ENCODE measurements around the gene SFXN3. TPM values are rescaled to one million over a fixed set of nuclear protein-coding genes. Genes with fewer than 3 reads are reported as not detected.
A peak's percentile ranks its signal among the peaks of the same experiment; 100 is the strongest.

Gene SFXN3
- total RNA-seq, 4 donors from 2014 or later, result 47.8 to 442 (median 53.1) TPM

DNA sequence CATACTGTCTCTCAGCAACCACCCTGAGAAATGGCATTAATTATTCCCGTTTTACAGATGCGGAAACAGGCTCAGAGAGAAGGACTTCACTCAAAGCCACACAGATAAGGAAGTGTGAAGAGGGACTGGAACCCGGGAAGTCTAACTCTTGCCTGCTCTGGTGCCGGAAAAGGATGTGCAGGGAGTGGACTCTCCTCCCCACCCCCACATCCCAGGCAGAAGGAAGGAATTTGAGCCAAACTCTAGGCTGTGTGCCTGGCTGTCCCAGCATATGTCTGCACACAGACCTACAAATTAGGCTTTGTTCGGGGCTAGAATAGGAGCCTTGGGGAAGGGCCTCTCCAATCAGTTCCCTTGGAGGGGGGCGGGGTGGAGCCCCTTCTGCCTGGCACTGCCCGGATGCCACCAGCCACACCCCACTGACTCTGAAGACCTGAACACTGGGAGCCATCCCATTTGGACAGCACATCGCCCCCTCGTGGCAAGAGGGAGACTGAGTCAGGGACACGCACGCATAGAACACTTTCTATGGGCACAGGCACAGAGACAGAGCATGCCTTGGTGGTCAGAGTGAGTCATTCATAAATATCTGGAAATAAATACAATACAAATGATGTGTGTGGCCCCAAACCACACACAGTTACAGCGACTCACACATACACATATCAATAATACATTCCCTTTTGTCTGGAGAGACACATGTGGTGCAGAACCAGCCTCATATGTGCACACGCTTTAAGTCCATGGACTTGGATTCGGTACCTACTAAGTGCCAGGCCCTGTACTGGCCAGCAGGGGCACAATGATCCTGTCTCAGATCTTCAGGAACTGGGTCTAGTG, 18.3 kb upstream of the SFXN3 start:
- H3K27me3 ChIP-seq, result peaks cover 16% of the 10 kb centered on the region
- H3K9me3 ChIP-seq, result no peaks in the 10 kb centered on the region
- in situ Hi-C loops (cut with MboI; ENCODE audit: low pct_ligation_motif_present in 1 of 4, low pct_unique_long_range_greater_than_20kb in 1 of 4, low sequenced_read_pairs in 3 of 4), result no loop called here
- no peak overlapping the region for H3K4me3 ChIP-seq
- no peaks in the 10 kb centered on the region for H3K36me3 ChIP-seq
- WGBS, 2 donors (ENCODE audit: low coverage in 1 of 2), result 0 to 14% methylated on average over 1 to 13 of the region's 14 CpGs
- peaks cover 0 to 29% (median 17%) of the 10 kb centered on the region in 4 donors for H3K4me1 ChIP-seq
- TF ChIP-seq POLR2A (IDR thresholded peaks at IDR 0.05), result no peak
- TF ChIP-seq, protein P1, sequence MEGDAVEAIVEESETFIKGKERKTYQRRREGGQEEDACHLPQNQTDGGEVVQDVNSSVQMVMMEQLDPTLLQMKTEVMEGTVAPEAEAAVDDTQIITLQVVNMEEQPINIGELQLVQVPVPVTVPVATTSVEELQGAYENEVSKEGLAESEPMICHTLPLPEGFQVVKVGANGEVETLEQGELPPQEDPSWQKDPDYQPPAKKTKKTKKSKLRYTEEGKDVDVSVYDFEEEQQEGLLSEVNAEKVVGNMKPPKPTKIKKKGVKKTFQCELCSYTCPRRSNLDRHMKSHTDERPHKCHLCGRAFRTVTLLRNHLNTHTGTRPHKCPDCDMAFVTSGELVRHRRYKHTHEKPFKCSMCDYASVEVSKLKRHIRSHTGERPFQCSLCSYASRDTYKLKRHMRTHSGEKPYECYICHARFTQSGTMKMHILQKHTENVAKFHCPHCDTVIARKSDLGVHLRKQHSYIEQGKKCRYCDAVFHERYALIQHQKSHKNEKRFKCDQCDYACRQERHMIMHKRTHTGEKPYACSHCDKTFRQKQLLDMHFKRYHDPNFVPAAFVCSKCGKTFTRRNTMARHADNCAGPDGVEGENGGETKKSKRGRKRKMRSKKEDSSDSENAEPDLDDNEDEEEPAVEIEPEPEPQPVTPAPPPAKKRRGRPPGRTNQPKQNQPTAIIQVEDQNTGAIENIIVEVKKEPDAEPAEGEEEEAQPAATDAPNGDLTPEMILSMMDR (IDR thresholded peaks at IDR 0.05), result peak; percentile 80 to 97 (median 84)
- H3K27ac ChIP-seq, result peak overlapping the region in 3 of 4 donors; percentile 32 to 54 (median 33)
- peak; percentile 92 for DNase-seq
- intact Hi-C loops (cut with DNase I; ENCODE audit: low total_unique reads), result loop anchor here (10.0 kb wide), 1 partner anchor 48 kb away; the partner anchor contains the start of gene SEMA4G

DNA sequence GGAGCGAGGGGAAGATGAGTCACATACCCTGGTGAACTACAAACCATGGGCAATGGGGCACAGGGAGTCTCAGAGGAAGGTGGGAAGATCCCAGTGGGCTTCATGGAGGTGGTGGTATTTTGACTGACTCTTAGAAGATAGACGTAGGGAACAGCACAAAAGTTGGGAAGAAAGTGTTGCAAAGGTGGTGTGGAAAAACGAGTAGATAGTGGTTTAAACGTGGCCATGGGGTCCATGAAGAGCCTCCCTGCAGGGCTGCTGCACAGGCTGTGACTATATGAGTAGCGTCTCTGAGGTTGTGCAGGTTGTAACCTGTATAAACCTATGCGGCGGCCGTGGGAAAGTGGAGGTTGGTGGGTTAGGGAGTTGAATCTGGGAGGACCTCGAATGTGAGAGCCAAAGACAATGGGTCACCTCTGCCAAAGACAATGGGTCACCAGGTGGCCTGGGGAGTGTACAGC, 17.6 kb upstream of the SFXN3 start:
- intact Hi-C loops (cut with DNase I; ENCODE audit: low total_unique reads) (loop anchor here (10.0 kb wide), 1 partner anchor 49 kb away; the partner anchor contains the start of gene SEMA4G), in situ Hi-C loops (cut with MboI; ENCODE audit: low pct_ligation_motif_present in 1 of 4, low pct_unique_long_range_greater_than_20kb in 1 of 4, low sequenced_read_pairs in 3 of 4) (no loop called here)
- Histone ChIP-seq H3K27ac (peak overlapping the region in 3 of 4 donors; percentile 32 to 54 (median 32)), H3K27me3 (peaks cover 22% of the 10 kb centered on the region), H3K4me3 (no peak overlapping the region), H3K9me3 (no peaks in the 10 kb centered on the region), H3K36me3 (no peaks in the 10 kb centered on the region), H3K4me1 (peaks cover 0 to 23% (median 14%) of the 10 kb centered on the region in 4 donors)
- DNase-seq, result no peak
- TF ChIP-seq, protein P1 (IDR thresholded peaks at IDR 0.05), result no peak
- TF ChIP-seq EP300 (IDR thresholded peaks at IDR 0.05; ENCODE audit: low read depth), result no peak
- WGBS, 2 donors (ENCODE audit: low coverage in 1 of 2), result 43 to 67% methylated on average over 7 to 9 of the region's 9 CpGs

DNA sequence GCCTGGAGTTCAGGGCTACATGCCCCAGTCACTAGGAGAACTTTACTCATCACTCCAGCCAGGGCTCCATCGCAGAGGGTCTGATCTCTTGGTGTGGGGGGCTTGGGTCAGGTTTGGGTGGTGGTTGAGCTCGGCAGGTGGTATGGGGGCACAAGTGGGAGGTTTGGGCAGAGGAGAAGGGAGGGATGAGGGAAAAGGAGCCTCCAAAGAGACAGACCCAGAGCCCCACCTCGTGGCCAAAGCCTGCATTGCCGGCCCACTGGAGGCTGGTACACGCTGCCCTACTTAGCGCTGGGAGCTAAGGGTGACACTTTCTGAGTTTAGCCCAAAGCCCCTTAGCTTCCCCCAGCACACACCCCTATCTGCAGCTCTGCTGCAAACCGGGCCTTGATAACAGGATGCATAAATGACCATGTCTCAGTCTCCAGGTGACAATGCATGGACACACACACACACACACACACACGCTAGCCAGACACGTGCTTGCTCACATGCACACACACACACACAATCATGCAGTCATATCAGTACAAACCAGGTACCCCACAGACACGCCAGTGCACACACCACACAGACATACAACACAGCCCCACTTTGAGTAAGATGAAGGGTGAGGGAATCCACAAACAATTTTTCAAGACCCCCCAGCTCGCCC, 16.7 kb upstream of the SFXN3 start:
- H3K4me1 ChIP-seq, result peaks cover 0 to 28% (median 17%) of the 10 kb centered on the region in 4 donors
- in situ Hi-C loops (cut with MboI; ENCODE audit: low pct_ligation_motif_present in 1 of 4, low pct_unique_long_range_greater_than_20kb in 1 of 4, low sequenced_read_pairs in 3 of 4), result no loop called here
- TF ChIP-seq POLR2A (IDR thresholded peaks at IDR 0.05) (no peak), POLR2AphosphoS5 (IDR thresholded peaks at IDR 0.05) (no peak), EP300 (IDR thresholded peaks at IDR 0.05; ENCODE audit: low read depth) (no peak)
- TF ChIP-seq, protein P1 (IDR thresholded peaks at IDR 0.05), result peak; percentile 88 to 95 (median 93)
- 24% methylated on average over 11 of the region's 11 CpGs; no CpG with 5 or more reads in 1 of the 2 donors for WGBS, 2 donors (ENCODE audit: low coverage in 1 of 2)
- DNase-seq, result peak; percentile 90
- H3K4me3 ChIP-seq, result no peak overlapping the region
- no peaks in the 10 kb centered on the region for H3K36me3 ChIP-seq
- intact Hi-C loops (cut with DNase I; ENCODE audit: low total_unique reads), result loop anchor here (1.0 to 10.0 kb wide), 2 partner anchors 21 to 50 kb away; partner anchors contain the start of gene SEMA4G
- no peak overlapping the region for H3K27ac ChIP-seq
- H3K9me3 ChIP-seq, result no peaks in the 10 kb centered on the region
- peaks cover 27% of the 10 kb centered on the region for H3K27me3 ChIP-seq

DNA sequence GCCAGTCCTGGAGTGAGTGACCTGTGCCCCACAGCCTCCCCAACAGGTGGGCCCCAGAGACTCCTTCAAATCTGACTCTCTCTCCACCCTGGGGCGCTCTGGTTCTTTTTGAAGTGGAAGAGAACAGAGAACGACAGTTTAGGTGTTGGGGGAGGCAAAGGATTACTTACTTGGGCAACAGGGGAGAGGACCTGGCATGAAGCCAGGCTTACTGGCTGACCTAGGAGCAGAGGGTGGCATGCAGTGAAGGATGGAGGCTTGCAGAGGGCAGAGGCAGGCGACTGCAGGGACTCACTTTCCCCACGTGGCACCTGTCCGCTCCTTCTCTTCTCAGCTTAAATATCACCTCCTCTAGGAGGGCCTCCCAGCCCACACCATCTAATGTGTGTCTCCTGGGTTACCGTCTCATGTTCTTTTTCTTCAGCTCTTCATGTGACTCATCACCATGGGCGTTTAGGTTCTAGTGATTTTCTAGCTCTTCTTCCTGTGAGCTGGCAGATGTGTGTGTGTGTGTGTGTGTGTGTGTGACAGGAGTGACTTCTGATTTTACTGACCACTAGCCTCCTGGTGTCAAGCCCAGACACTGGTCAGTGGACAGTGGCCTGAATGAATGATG, 16.0 kb upstream of the SFXN3 start:
- in situ Hi-C loops (cut with MboI; ENCODE audit: low pct_ligation_motif_present in 1 of 4, low pct_unique_long_range_greater_than_20kb in 1 of 4, low sequenced_read_pairs in 3 of 4), result no loop called here

More for the DNA sequence above, 16.0 kb upstream of the SFXN3 start:
- WGBS, 2 donors (ENCODE audit: low coverage in 1 of 2), result 0 to 44% methylated on average over 1 to 6 of the region's 7 CpGs
- Histone ChIP-seq H3K4me1 (peaks cover 0 to 28% (median 17%) of the 10 kb centered on the region in 4 donors), H3K9me3 (no peaks in the 10 kb centered on the region), H3K27me3 (peaks cover 27% of the 10 kb centered on the region), H3K27ac (no peak overlapping the region), H3K4me3 (no peak overlapping the region), H3K36me3 (no peaks in the 10 kb centered on the region)
- intact Hi-C loops (cut with DNase I; ENCODE audit: low total_unique reads), result loop anchor here (1.0 to 10.0 kb wide), 3 partner anchors 22 to 292 kb away; partner anchors contain the start of gene SEMA4G
- no peak for DNase-seq
- TF ChIP-seq, protein P1 (IDR thresholded peaks at IDR 0.05), result no peak
- no peak for TF ChIP-seq POLR2AphosphoS5 (IDR thresholded peaks at IDR 0.05)
- no peak for TF ChIP-seq EP300 (IDR thresholded peaks at IDR 0.05; ENCODE audit: low read depth)
- TF ChIP-seq POLR2A (IDR thresholded peaks at IDR 0.05), result no peak
